UCSD-AML1 (cell line): Measurements from ENCODE around the gene KLC3.
"Not testable (repeated sequence)": the region's sequence is repeated elsewhere in the genome, so short reads cannot be mapped to it uniquely, and the experiment has no call there.

ENCODE experiments used
- DNase-seq: peaks from one replicate; lab custom pipeline; 2025; ENCODE audit not compliant: unreplicated experiment; lab: John Stamatoyannopoulos, UW

KLC3 gene

GRCh38 chr19:45314708-45315245 lies 25.8 kb upstream of the KLC3 start:
- no peak for DNase-seq

- no peak for DNase-seq
Observed at GRCh38 chr19:45315304-45315703, 25.2 kb upstream of the KLC3 start.

- DNase-seq: no peak
Observed at GRCh38 chr19:45320997-45321775, 19.4 kb upstream of the KLC3 start.

DNA sequence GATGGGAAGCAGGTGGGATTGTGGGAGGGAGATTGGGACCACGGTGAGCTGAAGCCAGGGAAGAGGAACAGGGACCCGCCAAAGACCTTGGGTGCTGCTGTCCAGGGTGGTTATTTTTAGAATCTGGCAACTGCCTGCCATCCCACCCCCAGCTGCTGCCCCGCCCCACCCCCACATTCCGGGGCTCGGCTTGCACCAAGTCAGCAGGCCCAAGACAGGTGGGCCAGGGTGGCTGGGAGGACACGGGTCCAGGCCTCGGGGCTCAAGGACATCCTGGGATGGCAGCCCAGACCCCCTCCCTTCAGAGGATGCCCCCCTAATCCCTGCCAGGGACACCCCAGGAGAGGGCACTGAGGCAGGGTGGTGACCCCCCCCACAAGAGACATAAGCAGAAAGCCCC lies 18.7 kb upstream of the KLC3 start:
- DNase-seq: no peak

- DNase-seq: no peak
Observed at GRCh38 chr19:45322311-45322710, 18.2 kb upstream of the KLC3 start.

- no peak for DNase-seq
Observed at GRCh38 chr19:45322744-45323281, 17.7 kb upstream of the KLC3 start, which contains the start of gene CKM. CKM (minus strand) TSS chr19:45322875; CDS start chr19:45319713, 3,162 bp downstream.

DNA sequence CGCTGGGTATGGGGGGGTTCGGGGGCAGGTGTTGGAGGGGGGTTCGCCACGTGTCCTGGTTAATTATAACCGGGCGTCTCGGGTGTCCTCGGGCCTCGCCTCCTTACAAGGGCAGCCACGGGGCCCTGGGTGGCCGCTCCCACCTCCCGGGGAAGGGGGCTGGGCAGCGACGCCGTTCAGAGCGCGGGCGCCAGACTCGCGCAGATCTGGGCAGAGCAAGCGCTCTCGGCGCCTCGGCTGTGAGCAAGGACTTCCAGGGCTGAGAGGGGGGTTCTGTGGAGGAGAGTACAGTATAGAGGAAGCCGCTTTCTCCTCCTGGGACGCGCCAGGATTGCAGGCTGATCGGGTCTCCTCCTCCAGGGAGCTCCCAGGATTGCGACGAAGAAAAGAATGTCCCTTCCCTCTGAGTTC lies 16.9 kb upstream of the KLC3 start:
- no peak for DNase-seq

- DNase-seq: no peak
Observed at GRCh38 chr19:45324349-45324907, 16.1 kb upstream of the KLC3 start.

- DNase-seq: no peak
Observed at GRCh38 chr19:45327404-45328143, 13.0 kb upstream of the KLC3 start.

- DNase-seq: no peak
Observed at GRCh38 chr19:45331411-45331810, 9.1 kb upstream of the KLC3 start.

GRCh38 chr19:45333609-45334303 lies 6.8 kb upstream of the KLC3 start:
- DNase-seq: no peak

GRCh38 chr19:45334881-45335280 lies 5.7 kb upstream of the KLC3 start:
- DNase-seq: not testable (repeated sequence)

GRCh38 chr19:45336696-45337251 lies 3.8 kb upstream of the KLC3 start:
- no peak for DNase-seq

GRCh38 chr19:45339629-45340028 lies 921 bp upstream of the KLC3 start:
- DNase-seq: no peak

GRCh38 chr19:45340899-45341453 lies 426 bp downstream of the KLC3 start:
- DNase-seq: no peak

- no peak for DNase-seq
Observed at GRCh38 chr19:45342911-45343310, 2.4 kb downstream of the KLC3 start.

GRCh38 chr19:45344621-45345505 lies 4.3 kb downstream of the KLC3 start:
- no peak for DNase-seq

GRCh38 chr19:45345506-45345860 lies 4.9 kb downstream of the KLC3 start:
- DNase-seq: no peak

GRCh38 chr19:45346449-45346848 lies 5.9 kb downstream of the KLC3 start:
- DNase-seq: no peak
